HG03025 (cell line): ENCODE results near the gene HIPK2.

Experiments
- ATAC-seq: cut with Tn5 transposase; IDR thresholded peaks from one replicate; pipeline ENCODE4 v1.9.1; 2021; ENCODE audit warnings: mild to moderate bottlenecking, moderate library complexity; ENCODE audit not compliant: unreplicated experiment, low FRiP score

HIPK2 gene

GRCh38 chr7:139575338-139575680, 202.5 kb downstream of the HIPK2 start:
- no peak for ATAC-seq

GRCh38 chr7:139574618-139575337, 203.0 kb downstream of the HIPK2 start:
- no peak for ATAC-seq

- ATAC-seq, result no peak
Observed at GRCh38 chr7:139573871-139574270, 203.9 kb downstream of the HIPK2 start.

- ATAC-seq, result no peak
Observed at GRCh38 chr7:139572704-139573385, 205.0 kb downstream of the HIPK2 start.

- ATAC-seq, result no peak
Observed at GRCh38 chr7:139572071-139572470, 205.7 kb downstream of the HIPK2 start.

- ATAC-seq, result no peak
Observed at GRCh38 chr7:139571651-139572050, 206.1 kb downstream of the HIPK2 start.

- no peak for ATAC-seq
Observed at GRCh38 chr7:139571190-139571589, 206.6 kb downstream of the HIPK2 start.

GRCh38 chr7:139570626-139571025, 207.2 kb downstream of the HIPK2 start:
- no peak for ATAC-seq

GRCh38 chr7:139570119-139570518, 207.7 kb downstream of the HIPK2 start:
- no peak for ATAC-seq

GRCh38 chr7:139568813-139569490, 208.8 kb downstream of the HIPK2 start:
- ATAC-seq, result no peak

- no peak for ATAC-seq
Observed at GRCh38 chr7:139568346-139568675, 209.5 kb downstream of the HIPK2 start.

- ATAC-seq, result no peak
Observed at GRCh38 chr7:139567647-139568345, 210.0 kb downstream of the HIPK2 start.

- no peak for ATAC-seq
Observed at GRCh38 chr7:139566736-139567646, 210.8 kb downstream of the HIPK2 start.

GRCh38 chr7:139566075-139566474, 211.7 kb downstream of the HIPK2 start:
- ATAC-seq, result no peak

GRCh38 chr7:139563856-139564255, 213.9 kb downstream of the HIPK2 start:
- no peak for ATAC-seq

- no peak for ATAC-seq
Observed at GRCh38 chr7:139562961-139563565, 214.7 kb downstream of the HIPK2 start.

- ATAC-seq, result no peak
Observed at GRCh38 chr7:139562491-139562890, 215.3 kb downstream of the HIPK2 start.

GRCh38 chr7:139560678-139561077, 217.1 kb downstream of the HIPK2 start:
- no peak for ATAC-seq

- no peak for ATAC-seq
Observed at GRCh38 chr7:139560199-139560598, 217.6 kb downstream of the HIPK2 start.
